Trophoblast cell (in vitro differentiated cells and primary cell): ENCODE measurements around the gene NR5A1.
A peak's percentile ranks its signal among the peaks of the same experiment; 100 is the strongest.

Experiments
- DNase-seq, 2 donors: peaks; one replicate each; pipeline ENCODE4 v3.0.0-alpha.2; 2016
- H2AFZ ChIP-seq: 2 replicates; pipeline ENCODE4 v1.6.1; 2013; ENCODE audit warnings: low read length, moderate library complexity, mild to moderate bottlenecking; ENCODE audit not compliant: insufficient read depth, poor library complexity
- H2AK5ac ChIP-seq: 2 replicates; pipeline ENCODE4 v1.6.1; 2013; ENCODE audit warnings: mild to moderate bottlenecking, low read length
- H2BK120ac ChIP-seq: 2 replicates; pipeline ENCODE4 v1.6.1; 2013; ENCODE audit warnings: low read length, mild to moderate bottlenecking, moderate library complexity; ENCODE audit not compliant: insufficient read depth, poor library complexity
- H2BK12ac ChIP-seq: 2 replicates; pipeline ENCODE4 v1.6.1; 2013; ENCODE audit warnings: mild to moderate bottlenecking, low read length, moderate library complexity
- H2BK5ac ChIP-seq: 2 replicates; pipeline ENCODE4 v1.6.1; 2013; ENCODE audit warnings: low read length, low read depth, moderate library complexity, mild to moderate bottlenecking; ENCODE audit not compliant: poor library complexity
- H3K14ac ChIP-seq: 2 replicates; pipeline ENCODE4 v1.6.1; 2013; ENCODE audit warnings: mild to moderate bottlenecking, low read length
- H3K18ac ChIP-seq: 2 replicates; pipeline ENCODE4 v1.6.1; 2013; ENCODE audit warnings: mild to moderate bottlenecking, low read length
- H3K23ac ChIP-seq: 2 replicates; pipeline ENCODE4 v1.6.1; 2013; ENCODE audit warnings: low read length
- H3K27ac ChIP-seq: 2 replicates; pipeline ENCODE4 v1.5.1; 2013; ENCODE audit warnings: low read depth, mild to moderate bottlenecking, inconsistent platforms, low read length, moderate library complexity
- H3K27me3 ChIP-seq: 2 replicates; pipeline ENCODE4 v1.6.1; 2013; ENCODE audit warnings: inconsistent platforms, mild to moderate bottlenecking, low read length, moderate library complexity; ENCODE audit not compliant: insufficient read depth
- H3K36me3 ChIP-seq, 2 experiments: 1 replicate in 1 of 2; 2 replicates in 1 of 2; pipeline ENCODE4 v1.6.1; 2013; ENCODE audit warnings: low read length in 2 of 2, mild to moderate bottlenecking in 2 of 2, moderate library complexity in 1 of 2; ENCODE audit not compliant: insufficient read depth in 2 of 2, control insufficient read depth in 1 of 2
- H3K4ac ChIP-seq: 2 replicates; pipeline ENCODE4 v1.6.1; 2013; ENCODE audit warnings: low read depth, mild to moderate bottlenecking, low read length, moderate library complexity
- H3K4me1 ChIP-seq, 2 experiments: 1 replicate in 1 of 2; 2 replicates in 1 of 2; pipeline ENCODE4 v1.6.1; 2013; ENCODE audit warnings: low read length in 2 of 2, mild to moderate bottlenecking in 2 of 2, moderate library complexity in 1 of 2; ENCODE audit not compliant: insufficient read depth in 2 of 2, control insufficient read depth in 1 of 2
- H3K4me2 ChIP-seq: 2 replicates; pipeline ENCODE4 v1.6.1; 2013; ENCODE audit warnings: inconsistent platforms, mild to moderate bottlenecking, low read length, moderate library complexity
- H3K4me3 ChIP-seq: 2 replicates; pipeline ENCODE4 v1.5.1; 2013; ENCODE audit warnings: mild to moderate bottlenecking, low read depth, low read length, inconsistent platforms
- H3K79me1 ChIP-seq: one replicate; pipeline ENCODE4 v1.6.1; 2013; ENCODE audit warnings: low read length
- H3K79me2 ChIP-seq: 2 replicates; pipeline ENCODE4 v1.6.1; 2013; ENCODE audit warnings: low read length, mild to moderate bottlenecking; ENCODE audit not compliant: control insufficient read depth, insufficient read depth, poor library complexity
- H3K9ac ChIP-seq: 2 replicates; pipeline ENCODE4 v1.6.1; 2013; ENCODE audit warnings: mild to moderate bottlenecking, low read length
- H3K9me3 ChIP-seq: 2 replicates; pipeline ENCODE4 v1.6.1; 2013; ENCODE audit warnings: low read depth, mild to moderate bottlenecking, control low read depth, inconsistent platforms, low read length; ENCODE audit not compliant: insufficient read depth
- H4K12ac ChIP-seq: 2 replicates; pipeline ENCODE4 v1.6.1; 2013; ENCODE audit warnings: low read depth, mild to moderate bottlenecking, low read length, moderate library complexity
- H4K8ac ChIP-seq: 2 replicates; pipeline ENCODE4 v1.6.1; 2013; ENCODE audit warnings: low read depth, mild to moderate bottlenecking, low read length, moderate library complexity
- H4K91ac ChIP-seq: one replicate; pipeline ENCODE4 v1.6.1; 2013; ENCODE audit warnings: low read depth, mild to moderate bottlenecking, low read length, moderate library complexity
- WGBS: extraction: QIAGEN DNeasy Blood & Tissue Kit; methylation state at CpG from one replicate; pipeline ENCODE4 v1.1.7; 2013; ENCODE audit warnings: missing lambda C conversion rate; ENCODE audit not compliant: insufficient read length, insufficient coverage; ENCODE audit errors: extremely low coverage; 5-methylcytosine and 5-hydroxymethylcytosine counted together

Gene NR5A1

DNA sequence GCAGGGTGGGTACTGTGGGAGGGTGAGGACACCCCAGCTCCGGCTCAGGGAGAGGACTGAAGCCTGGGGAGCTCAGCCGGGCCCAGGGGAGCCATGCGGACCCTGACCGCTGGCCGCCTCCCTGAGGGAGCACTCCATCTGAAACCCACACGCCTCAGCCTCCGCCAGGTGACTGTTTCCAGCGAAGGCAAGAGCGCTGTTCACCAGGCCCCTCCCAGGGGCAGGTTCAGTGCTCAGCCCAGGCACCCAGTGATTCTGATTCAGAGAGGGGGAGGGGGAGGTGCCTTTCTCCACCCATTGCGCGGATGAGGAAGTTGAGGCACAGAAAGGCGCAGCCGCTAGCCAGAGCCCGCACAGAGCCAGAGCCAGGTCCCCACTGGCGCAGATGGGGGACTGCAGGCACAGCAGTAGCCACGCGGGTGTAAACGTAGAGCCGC is 30.0 kb downstream of the NR5A1 start:
- Histone ChIP-seq H3K4me1 (peaks cover 7 to 11% of the 10 kb centered on the region in 2 experiments), H3K9ac (no peak overlapping the region), H3K9me3 (peaks cover 2% of the 10 kb centered on the region), H3K79me2 (no peaks in the 10 kb centered on the region), H2AFZ (no peak overlapping the region), H2BK5ac (no peak overlapping the region), H4K91ac (no peak overlapping the region), H4K12ac (no peak overlapping the region), H2BK120ac (peak overlapping the region; percentile 13), H3K23ac (no peak overlapping the region), H3K18ac (no peak overlapping the region), H3K4ac (no peak overlapping the region), H3K27me3 (peaks cover 4% of the 10 kb centered on the region), H3K79me1 (no peaks in the 10 kb centered on the region), H2BK12ac (no peak overlapping the region), H3K4me2 (peak overlapping the region; percentile 46), H3K36me3 (no peaks in the 10 kb centered on the region), H2AK5ac (no peak overlapping the region), H3K27ac (no peak overlapping the region), H3K14ac (no peak overlapping the region), H4K8ac (peak overlapping the region; percentile 11), H3K4me3 (no peak overlapping the region)
- peak in 1 of 2 donors; percentile 20 for DNase-seq
- WGBS, result no CpG with 5 or more reads among the region's 19 CpGs

- H3K14ac ChIP-seq, result no peak overlapping the region
- no peak overlapping the region for H3K18ac ChIP-seq
- no peak overlapping the region for H2BK12ac ChIP-seq
- no peak overlapping the region for H2BK120ac ChIP-seq
- no peak overlapping the region for H3K4ac ChIP-seq
- no peaks in the 10 kb centered on the region for H3K36me3 ChIP-seq
- no peak overlapping the region for H4K91ac ChIP-seq
- no peak overlapping the region for H4K8ac ChIP-seq
- no peak overlapping the region for H3K23ac ChIP-seq
- H3K4me1 ChIP-seq, result peaks cover 7 to 11% of the 10 kb centered on the region in 2 experiments
- no peak overlapping the region for H2AK5ac ChIP-seq
- H3K9me3 ChIP-seq, result peaks cover 2% of the 10 kb centered on the region
- H3K4me3 ChIP-seq, result no peak overlapping the region
- no peak overlapping the region for H2AFZ ChIP-seq
- no peak overlapping the region for H3K9ac ChIP-seq
- no peaks in the 10 kb centered on the region for H3K79me1 ChIP-seq
- no peaks in the 10 kb centered on the region for H3K79me2 ChIP-seq
- no CpG with 5 or more reads among the region's 14 CpGs for WGBS
- no peak overlapping the region for H2BK5ac ChIP-seq
- no peak for DNase-seq
- H3K4me2 ChIP-seq, result no peak overlapping the region
- no peak overlapping the region for H4K12ac ChIP-seq
- H3K27ac ChIP-seq, result no peak overlapping the region
- peaks cover 4% of the 10 kb centered on the region for H3K27me3 ChIP-seq
Measured at GRCh38 chr9:124475868-124476690, 31.1 kb downstream of the NR5A1 start.

DNA sequence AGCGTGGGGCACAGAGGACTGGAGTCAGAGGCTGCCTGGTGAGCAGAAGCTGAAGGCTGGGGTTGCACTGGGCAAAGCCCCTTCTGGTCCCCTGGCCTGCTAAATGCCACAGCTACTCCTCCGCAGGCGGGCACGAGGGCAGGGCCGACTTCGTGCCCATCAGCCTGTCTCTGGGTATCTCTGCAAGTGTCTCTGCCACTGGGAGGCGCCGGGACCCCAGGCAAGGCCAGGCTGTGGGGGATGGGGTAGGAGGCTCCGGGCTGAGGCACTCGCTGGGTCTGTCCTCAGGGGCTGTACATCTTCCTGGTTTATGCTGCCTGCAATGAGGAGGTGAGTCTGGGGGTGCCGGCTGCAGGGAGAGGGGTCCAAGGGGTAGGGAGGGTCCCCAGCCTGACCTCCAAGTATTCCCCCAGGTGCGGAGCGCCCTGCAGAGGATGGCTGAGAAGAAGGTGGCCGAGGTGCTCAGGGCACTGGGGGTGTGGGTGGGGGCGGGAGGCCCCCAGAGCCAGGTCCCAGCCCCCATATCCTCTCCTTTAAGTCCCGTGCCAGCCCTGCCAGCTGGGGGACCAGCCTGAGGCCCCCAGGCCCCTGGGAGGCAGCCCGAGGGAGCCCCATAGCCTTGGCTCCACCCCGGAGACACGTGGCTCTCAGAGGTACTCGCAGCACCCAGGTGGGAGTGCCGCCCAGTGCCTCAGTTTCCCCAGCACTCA is 31.9 kb downstream of the NR5A1 start:
- WGBS, result no CpG with 5 or more reads among the region's 21 CpGs
- Histone ChIP-seq H2BK12ac (no peak overlapping the region), H3K18ac (no peak overlapping the region), H3K23ac (no peak overlapping the region), H2AK5ac (no peak overlapping the region), H3K4me1 (peaks cover 7 to 11% of the 10 kb centered on the region in 2 experiments), H3K27me3 (peaks cover 4% of the 10 kb centered on the region), H3K36me3 (no peaks in the 10 kb centered on the region), H2BK120ac (no peak overlapping the region), H3K4me3 (no peak overlapping the region), H3K14ac (no peak overlapping the region), H2AFZ (no peak overlapping the region), H2BK5ac (no peak overlapping the region), H4K91ac (no peak overlapping the region), H3K79me1 (no peaks in the 10 kb centered on the region), H3K9me3 (peaks cover 2% of the 10 kb centered on the region), H3K27ac (no peak overlapping the region), H3K9ac (no peak overlapping the region), H4K8ac (no peak overlapping the region), H4K12ac (no peak overlapping the region), H3K79me2 (no peaks in the 10 kb centered on the region), H3K4me2 (no peak overlapping the region), H3K4ac (no peak overlapping the region)
- no peak for DNase-seq

DNA sequence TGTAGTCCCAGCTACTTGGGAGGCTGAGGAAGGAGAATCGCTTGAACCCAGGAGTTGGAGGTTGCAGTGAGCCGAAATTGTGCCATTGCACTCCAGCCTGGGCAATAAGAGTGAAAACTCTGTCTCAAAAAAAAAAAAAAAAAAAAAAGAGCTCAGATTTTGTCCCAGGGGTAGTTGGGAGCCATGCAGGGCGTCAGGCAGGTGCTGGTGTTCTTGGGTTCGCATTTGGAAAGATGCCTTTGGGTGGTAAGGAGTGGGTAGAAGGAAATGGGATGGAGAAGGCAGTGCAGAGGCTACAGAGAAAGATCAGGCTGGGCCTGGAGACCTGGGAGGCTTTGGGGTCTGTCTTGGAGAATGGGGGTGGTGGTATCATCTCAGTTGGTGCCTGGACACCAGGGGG is 33.0 kb downstream of the NR5A1 start:
- H2AFZ ChIP-seq, result no peak overlapping the region
- H3K23ac ChIP-seq, result no peak overlapping the region
- no peak overlapping the region for H3K18ac ChIP-seq
- peaks cover 7 to 11% of the 10 kb centered on the region in 2 experiments for H3K4me1 ChIP-seq
- no peak overlapping the region for H2BK120ac ChIP-seq
- no peak overlapping the region for H3K9ac ChIP-seq
- DNase-seq, result no peak
- peaks cover 4% of the 10 kb centered on the region for H3K27me3 ChIP-seq
- no peak overlapping the region for H3K4me3 ChIP-seq
- H3K14ac ChIP-seq, result no peak overlapping the region
- no peak overlapping the region for H2AK5ac ChIP-seq
- H3K4ac ChIP-seq, result no peak overlapping the region
- peaks cover under 1% of the 10 kb centered on the region for H3K9me3 ChIP-seq
- no peak overlapping the region for H3K27ac ChIP-seq
- H2BK12ac ChIP-seq, result no peak overlapping the region
- no peaks in the 10 kb centered on the region for H3K36me3 ChIP-seq
- no peak overlapping the region for H3K4me2 ChIP-seq
- no peaks in the 10 kb centered on the region for H3K79me1 ChIP-seq
- no peak overlapping the region for H4K91ac ChIP-seq
- no CpG with 5 or more reads among the region's 4 CpGs for WGBS
- no peaks in the 10 kb centered on the region for H3K79me2 ChIP-seq
- no peak overlapping the region for H4K12ac ChIP-seq
- H4K8ac ChIP-seq, result no peak overlapping the region
- no peak overlapping the region for H2BK5ac ChIP-seq
